ENCODE measurements around the gene PICK1.
"Not testable (repeated sequence)": the region's sequence is repeated elsewhere in the genome, so short reads cannot be mapped to it uniquely, and the experiment has no call there.

PICK1 gene

DNA sequence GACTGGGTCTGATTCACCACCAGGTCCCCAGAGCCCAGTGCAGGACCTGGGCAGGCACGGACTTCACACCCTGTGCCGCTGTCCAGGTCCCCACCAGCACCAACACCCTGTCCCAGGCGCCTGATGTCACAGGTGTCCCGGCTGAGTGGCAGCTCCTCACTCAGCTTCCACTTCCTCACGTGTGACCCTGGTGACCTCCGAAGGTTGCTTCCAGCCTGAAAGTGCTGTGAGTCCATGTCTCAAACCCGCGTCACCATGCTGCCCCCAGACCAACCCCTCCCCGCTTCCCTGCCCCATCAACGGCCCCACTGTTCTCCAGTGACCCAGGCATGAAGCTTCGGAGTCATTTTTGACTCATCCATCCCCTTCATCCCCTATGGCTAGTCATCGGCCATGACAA lies 25.7 kb upstream of the PICK1 start:
- FAIRE-seq, result no peak

DNA sequence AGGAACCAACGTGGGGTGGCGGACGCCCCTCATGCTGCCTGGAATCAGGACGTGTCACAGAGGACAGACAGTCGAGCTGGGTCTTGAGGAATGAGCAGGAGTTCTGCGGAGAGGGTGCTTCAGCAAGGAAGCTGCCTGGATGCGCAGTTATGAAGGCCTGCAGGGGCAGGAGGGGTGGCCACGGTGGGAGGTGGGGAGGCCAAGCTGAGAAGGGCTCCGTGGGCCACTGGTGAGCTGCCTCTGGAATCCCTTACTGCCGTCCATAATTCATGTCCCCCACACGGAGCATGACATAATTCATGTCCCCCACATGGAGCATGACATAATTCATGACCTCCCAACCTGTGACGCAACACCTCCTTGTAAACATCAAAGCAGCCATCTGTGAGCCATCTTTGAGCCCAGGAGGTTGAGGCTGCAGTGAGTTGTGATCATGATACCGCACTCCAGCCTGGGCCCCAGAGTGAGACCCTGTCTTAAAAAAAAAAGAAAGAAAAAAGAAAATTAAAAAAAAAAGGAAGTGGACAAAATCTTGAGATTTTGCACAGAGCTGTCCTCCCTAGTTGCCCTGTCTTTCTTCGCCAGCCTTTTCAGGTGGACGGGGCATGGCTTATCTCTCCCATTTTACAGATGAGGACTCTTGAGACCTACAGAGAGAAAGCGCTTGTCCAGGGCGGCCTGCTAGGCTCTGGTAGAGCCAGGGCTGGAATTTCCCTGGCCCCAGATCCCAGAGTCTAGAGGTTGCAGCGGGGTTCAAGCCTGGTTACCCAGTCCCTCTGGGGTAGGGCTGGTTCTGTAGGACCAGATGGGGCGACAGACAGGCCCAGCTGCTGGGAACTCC lies 24.3 kb upstream of the PICK1 start:
- no peak for FAIRE-seq

DNA sequence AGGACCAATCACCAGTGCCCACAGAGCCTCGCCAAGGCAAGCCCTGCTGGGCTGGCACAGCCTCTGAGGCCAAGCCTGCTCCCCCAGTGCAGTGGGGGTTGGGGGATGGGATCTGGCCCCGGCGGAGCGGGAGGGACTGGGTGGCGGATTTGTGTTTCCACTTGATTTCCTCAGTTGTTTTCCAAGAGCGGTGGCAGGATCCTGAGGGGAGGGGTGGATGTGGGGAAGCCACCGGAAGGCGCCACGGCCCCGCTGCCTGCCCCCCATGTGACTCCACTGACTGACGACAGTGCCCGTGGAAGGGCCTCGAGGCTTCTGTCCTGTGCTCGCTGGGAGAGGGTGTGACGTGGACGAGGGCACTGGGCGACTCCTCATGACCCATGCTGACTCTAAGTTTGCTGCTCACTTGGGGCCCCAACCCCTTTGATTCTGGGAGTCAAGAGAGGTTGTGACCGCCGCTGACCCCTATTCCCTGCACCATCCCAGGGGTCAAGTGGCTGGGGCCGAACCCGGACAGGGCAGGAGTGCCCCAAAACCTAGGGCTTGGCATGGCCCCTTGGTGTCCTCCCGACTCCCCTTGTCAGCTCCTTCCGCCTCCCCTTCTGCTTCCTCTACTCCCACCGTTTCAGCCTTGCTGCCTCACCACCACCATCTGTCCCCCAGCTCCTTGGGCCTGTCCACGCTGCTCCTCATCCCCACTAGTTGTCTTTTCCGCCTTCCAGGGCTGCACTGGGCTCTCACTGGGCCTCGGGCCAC lies 23.5 kb upstream of the PICK1 start:
- FAIRE-seq, result no peak

DNA sequence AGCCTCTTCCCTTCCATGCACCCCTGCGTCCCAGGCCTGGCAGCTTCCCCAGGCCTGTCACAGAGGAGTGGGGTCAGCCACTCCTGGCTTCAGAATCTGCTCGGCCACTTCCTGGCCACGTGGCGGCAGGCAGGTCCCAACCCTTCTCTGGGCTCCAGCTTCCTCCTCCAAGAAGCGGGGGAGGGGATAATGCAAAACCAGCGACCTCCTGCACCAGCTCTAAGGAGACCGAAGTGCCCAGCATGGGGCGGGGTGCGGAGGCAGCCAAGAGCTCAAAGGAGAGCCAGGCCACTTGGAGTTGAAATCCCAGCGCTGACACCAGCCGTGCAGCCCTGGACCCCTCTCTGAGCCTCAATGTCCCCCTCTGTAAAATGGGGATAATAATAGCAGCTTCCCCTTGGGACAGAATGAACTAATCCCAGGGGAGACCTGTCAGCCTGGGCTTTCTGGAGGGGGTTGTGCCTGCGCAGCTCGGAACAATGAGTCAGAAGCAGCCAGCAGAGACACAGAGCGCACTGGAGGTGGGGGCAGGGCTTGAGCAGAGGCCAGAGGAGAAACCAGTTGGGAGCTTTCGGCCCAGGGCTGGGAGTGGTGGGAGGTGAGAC lies 22.8 kb upstream of the PICK1 start:
- FAIRE-seq, result no peak

DNA sequence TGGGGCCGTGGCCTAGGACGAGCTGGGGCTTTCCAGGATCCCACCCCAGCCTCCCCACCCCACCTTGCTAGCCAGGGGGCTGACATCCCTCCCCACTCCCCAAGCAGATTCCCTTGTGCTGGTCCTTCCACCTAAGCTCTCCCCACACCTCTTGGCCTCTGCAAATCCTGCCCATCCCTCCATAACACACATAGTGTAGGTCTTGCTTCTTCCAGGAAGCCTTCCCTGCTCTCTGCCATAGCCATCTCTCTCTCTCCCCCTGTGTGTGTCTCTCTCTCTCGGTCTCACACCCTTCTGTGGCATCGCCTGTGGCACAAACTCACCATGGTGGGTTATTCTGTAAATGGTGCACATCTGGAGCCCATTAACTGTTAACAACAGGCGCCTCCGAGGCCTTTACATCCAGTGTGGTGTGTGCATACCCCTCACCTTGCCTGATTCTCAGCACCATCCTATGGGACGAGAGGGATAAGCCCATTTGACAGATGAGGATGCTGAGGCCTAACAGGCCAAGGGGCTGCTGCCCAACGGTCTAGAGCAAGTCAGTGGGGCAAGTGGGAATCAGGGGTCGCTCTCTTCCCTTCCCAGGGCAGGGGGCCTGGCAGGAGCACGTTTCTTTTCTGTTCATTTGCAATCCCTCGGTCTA lies 22.2 kb upstream of the PICK1 start:
- FAIRE-seq, result no peak

DNA sequence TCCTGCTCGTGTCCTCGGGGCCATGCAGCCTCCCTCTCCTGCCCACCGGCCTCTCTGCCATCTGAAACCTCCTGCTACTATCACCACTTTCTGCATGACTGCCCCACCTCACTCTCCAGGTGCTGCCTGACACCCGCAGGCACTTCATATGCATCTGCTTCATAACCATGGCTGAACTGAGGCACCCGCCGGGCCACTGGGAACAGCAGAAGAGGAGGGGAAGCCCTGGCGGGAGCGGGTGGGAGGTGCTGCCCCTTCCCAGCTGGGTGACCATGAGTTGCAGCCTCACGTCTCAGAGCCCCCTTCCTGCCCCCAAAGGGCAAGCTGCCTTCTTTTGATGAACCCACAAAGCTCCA lies 21.7 kb upstream of the PICK1 start:
- no peak for FAIRE-seq

DNA sequence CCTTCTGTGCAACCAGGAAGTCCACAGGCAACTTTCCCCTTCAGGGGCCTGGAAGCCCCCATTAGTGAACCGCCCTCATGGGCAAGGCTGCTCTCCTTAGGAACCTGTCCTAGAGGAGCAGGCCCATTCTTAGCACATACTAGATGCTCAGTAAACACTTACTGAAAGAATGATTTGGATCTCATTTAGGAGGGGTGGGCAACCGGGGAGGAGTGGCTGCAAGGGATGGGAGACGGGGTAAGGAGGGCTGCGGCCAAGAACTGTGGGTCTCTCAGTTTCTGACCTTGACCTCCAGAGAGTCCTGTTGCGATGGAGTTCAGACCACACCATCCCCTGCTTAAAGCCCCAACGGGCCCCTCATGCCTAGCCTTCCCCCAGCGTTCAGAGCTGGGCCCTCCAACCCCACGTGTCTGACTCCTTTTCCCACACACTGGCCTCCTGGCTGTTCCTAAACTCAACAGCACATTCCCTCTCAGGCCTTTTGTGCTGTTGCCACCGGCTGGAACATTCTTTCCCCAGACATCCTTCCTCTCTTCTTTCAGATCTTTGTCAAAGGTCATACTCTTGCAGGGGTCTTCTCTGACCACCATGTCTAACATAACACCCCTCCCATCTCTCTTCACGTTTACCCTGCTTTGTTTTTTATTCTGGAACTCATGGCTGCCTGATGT lies 20.7 kb upstream of the PICK1 start:
- no peak for FAIRE-seq

DNA sequence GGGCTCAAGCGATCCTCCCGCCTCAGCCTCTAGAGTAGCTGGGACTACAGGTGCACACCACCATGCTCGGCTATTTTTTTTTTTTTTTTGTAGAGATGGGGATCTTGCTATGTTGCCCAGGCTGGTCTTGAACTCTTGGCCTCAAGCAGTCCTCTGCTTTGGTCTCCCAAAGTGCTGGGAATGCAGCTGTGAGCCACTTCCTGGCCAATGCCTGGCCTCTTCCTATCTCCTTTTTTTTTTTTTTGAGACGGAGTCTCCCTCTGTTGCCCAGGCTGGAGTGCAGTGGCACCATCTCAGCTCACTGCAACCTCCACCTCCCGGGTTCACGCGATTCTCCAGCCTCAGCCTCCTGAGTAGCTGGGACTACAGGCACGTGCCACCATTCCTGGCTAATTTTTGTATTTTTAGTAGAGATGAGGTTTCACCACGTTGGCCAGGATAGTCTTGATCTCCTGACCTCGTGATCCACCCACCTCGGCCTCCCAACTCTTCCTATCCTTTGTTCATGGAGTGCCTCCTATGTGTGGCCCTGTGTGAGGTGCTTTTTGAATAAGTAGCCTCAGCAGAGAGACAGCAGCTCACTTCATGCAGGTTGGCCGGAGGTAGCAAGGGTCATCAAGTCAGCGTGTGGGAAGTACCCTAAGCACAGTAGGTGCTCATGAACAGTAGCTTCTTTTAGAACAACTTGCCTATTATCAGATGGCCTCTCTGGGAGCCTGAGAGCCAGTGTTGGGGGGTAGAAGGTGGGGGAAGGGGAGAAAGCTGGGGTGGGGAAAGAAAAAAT lies 19.6 kb upstream of the PICK1 start:
- not testable (repeated sequence) for FAIRE-seq

DNA sequence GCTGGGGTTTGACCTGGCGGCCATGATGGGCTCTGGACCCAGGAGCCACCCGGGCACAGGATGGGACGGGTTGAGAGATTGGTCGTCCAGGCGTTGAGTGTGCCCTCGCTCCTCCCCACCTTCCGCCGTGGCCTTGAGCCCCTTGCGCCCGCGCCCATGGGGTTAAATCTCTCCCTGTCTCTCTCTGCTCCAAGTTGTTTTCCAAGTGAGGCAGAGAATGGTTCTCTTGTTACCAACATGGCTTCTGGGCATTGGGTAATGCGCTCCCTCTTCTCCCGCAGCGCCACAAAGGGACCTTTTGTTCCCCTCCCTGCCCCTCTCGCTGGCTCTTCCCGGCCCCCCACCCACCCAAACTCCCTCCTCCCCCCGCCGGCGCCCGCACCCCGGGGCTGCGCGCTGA lies 18.8 kb upstream of the PICK1 start:
- FAIRE-seq, result no peak

DNA sequence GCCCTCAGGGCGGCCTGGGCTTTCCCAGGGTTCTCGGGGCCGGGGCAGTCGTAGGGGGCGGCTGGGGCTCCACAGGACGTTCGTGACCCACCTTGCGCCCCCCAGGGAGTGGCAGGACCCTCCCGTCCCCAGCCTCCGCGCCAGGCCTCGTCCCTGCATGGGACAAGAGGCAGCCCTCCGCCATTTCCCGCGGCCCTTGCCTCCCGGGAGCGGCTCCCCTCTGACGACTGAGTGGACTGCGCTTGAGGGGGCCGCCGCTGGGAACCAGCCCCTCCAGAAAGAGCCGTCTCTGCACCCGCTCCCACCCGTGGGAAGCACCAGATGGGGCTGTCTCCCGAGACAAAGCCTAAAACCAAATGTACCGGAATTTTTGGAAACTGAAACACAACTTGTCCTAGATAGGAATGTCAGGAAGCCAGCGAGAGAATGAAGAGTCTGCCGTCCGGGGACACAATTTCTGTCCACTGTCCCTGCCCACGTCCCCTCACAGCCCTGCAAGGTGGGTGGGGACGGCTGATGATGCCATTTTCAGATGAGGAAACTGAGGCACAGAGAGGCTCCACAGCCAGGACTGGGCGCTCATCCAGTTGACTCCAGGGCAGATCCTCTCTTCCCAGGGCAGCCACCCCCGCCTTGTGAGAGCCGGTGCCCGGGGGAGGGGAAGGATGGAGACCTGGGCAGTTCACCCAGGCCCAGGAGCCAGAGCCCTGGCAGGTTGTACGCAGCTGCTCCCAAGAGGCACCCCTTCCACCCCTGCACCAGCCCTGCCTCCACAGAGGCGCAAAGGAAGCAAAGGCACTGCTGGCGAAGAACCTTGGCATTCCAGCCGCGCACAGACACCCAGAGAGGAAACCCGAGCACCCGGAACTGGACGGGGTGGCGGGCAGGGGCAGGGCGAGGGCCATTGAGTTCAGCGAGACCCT lies 18.1 kb upstream of the PICK1 start:
- no peak for FAIRE-seq

DNA sequence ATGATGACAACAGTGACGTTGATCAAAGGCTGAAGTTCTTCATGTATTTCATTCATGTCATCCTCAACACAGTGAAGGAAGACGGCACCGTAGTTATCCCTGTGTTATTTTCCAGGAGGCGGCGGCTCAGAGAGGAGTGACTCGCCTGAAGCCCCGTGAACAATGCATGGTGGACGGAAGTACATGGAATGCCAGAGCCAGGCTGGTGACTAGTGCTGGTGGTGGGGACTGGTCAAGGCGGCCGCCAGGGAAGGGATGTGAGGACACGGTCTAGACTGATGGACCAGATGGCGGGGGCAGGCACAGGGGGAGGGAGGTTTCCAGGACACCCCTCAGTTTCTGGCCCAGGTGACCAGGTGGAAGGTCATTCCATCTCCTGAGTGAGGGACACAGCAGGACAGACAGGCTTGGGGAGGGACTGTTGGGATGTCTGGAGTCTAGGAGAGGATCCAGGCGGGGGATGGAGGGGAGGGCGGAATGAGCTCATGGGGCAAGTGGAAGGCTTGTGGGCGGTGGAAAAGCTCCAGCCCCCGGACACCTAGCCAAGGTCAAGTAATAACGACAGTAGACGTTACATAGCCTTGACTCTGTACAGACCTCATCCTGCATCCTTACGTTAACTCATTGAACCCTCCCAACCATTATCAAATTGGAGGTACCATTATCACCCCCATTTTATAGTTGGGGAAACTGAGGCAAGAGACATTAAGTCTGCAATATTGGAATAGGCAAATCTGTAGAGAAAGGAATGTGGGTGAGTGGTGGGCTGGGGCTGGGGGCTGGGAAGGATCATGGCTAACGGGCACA lies 16.0 kb upstream of the PICK1 start:
- no peak for FAIRE-seq

DNA sequence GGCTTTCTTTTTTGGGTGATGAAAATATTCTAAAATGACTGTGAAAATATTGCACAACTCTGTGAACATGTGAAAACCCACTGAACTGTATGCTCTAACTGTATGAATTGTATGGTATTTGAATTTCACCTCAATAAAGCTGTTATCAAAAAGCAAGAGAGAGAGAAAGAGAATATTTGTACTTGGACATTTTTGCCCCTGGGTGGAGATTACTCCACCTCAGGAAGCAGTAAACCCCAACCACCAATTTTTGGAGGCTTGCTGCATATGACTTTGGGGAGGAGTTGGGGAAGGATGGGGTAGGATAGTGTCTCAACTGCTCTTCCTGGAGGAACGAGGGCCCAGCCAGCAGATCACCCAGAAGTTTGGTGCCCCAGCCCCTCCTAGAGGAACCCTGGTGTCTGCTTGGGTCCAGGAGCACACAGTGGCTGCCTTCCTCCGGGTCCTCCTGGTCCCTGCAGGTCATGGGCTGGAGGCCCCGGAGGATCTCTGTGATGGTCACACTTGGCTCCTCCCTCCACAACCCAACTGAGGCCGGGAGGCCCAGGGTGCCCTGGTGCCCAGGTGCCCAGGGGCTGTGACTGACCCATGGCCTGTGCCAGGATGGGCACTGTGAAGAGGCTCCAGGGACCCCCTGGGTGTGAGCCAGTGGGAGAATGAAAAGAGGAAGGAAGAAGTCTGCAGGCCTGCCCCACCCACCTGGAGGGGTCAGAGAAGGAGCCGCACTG lies 15.3 kb upstream of the PICK1 start:
- FAIRE-seq, result no peak

DNA sequence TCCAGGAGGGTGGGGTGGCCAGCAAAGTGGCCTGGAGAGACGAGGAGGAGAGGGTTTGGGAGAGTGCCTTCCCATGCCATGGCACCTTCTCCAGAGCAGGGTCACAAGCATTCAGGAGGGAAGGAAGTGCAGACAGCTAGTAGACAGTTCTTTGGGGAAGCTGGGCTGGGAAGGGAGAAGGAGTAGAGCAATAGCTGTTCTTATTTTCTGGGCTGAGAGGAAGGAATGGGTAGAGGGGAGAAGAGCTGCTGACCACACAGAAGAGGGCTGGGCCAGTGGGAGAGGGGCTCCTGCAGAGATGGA lies 14.8 kb upstream of the PICK1 start:
- no peak for FAIRE-seq

DNA sequence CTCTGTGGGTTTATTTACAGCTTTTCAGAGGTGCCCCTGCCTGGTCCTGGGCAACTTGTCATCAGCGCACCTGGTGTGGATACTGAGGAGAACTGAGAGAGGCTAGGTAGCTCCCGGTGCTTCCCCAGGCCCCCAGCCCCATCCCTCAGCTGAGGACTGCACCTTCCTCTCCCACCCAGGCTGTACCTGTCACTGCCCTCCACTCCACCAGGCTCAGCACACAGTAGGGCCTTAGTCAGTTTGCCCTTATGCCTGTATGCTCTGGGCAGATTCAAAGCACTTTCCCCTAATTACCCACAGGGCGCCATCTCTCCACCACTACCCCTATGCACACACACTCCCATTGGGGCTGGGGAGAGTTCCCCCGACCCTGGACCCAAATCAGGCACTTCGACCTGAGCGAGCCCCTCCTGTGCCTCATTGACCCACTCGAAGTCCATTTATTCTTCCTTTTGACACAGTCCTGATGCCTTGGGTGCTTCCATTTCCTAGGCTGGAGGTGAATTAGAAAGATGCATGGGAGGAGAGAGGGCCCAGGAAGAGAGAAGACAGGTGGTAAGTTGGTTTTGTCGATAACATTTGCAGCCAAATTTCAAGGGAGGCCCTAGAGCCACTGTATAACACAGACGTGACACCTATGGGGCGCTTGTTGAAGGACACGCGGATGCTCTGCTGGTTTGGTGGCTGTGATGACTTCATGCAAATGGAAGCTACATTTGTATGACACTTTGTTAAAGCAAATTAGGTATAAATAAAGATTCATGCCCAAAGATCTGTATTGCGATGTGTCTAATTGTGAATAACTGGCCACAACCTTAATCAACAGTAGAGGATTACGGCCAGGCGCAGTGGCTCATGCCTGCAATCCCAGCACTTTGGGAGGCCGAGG lies 13.8 kb upstream of the PICK1 start:
- FAIRE-seq, result no peak

DNA sequence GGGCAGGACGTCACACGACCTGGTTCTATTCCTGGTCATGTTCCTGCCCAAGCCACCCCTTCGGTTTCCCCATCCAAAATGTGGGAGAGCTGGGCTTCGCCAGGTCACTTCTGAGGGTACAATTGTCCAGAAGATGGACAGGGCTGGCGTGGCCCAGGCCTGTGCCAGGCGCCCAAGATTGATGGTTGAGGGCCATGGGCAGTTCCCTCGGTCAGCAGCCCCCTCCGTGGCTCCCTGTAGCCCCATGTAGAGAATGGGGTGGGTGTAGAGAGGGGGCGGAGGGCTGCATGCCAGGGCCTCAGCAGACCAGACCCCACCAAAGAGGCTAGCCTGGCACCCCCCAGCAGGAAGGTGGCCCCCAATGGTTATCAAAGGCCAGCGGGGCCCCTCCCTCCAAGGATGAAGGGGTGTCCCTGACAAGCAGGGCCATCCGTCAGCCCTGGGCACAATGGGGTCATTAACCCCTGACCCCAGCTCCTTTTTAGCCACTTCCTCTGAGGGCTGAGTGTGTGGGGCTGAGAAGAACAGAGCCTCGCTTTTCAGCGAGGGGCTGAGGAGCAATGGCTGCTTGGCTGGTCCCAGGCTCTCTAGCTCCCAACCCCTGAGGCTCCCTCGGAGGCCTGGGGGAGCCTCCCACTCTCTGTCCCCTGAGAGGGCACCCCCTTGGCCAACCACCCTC lies 11.0 kb upstream of the PICK1 start:
- no peak for FAIRE-seq

DNA sequence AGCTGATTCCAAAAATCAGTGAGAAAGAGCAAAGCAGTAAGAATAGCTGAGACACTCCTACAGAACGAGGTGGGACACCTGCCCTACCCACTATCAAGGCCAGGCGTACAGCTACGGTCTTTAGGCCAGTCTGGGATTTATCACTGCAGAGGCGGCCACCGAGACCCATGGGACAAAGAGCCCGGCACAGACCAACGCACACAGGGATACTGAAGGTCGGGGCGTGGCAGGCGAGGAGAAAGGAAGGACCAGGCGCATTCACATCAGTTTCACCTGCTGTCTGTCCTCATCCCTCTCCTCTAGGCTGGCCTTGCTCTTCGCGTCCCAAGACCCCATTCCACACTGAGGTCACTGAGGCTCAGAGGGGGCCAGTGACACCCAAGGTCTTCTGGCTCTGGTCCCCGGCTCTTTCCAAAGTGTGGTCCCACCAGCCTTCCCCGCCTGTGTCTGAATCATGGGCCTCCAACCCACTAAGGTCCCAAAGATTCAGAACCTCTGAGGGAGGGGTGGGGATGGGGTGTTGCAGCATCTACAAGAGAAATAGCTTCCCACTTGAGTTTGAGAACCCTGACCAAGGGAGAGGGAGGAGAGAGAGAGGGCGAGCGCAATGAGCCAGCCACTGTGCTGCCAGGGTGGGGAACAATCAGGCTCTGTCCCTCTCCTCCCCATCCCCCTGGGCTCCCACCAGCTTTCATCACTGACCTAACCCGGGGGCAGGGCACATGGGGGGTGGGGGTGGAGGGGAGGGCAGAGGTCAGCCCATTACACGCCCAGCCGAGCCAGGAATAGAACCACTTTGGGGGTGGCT lies 7.2 kb upstream of the PICK1 start:
- FAIRE-seq, result no peak

DNA sequence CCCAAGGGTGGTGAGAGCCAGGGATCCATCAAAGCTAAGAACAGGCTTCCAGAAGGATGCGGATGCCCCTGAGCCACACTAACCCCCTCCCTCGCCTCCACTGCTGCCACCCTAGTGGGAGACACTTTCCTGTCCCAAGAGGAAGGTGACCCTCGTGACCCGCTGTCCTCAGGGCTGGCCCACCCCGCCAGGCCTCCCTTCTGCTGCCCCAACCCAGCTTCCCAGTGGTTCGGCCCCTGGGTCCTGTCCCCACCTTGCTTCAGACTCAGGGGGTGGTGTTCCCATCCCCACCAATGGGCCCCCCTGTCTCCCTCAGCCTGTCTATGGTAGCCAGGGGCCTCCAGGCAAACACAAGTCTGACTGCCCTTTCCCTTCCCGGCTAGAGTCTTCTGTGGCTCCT lies 6.5 kb upstream of the PICK1 start:
- no peak for FAIRE-seq
